Caco-2 (cell line): Measurements from ENCODE around the gene SHISAL2A. TPM values are rescaled to one million over a fixed set of nuclear protein-coding genes. Genes with fewer than 3 reads are reported as not detected.

Source experiments
- BruUV-seq: library from RNA; stranded (reverse); fragments of 400-500 nt; replicated peaks from 2 replicates; lab custom pipeline; 2021; lab: Mats Ljungman, UMichigan
- CTCF ChIA-PET: fragments of 300-600 bp; sonication (Branson Sonifier 250); formaldehyde crosslinking; loops from one replicate; lab custom pipeline; 2022; ENCODE audit warnings: antibody characterized with exemption; lab: Charles Lee
- POLR2A ChIA-PET: fragments of 300-600 bp; sonication (Branson Sonifier 250); formaldehyde crosslinking; loops from one replicate; lab custom pipeline; 2022; ENCODE audit warnings: antibody characterized with exemption; lab: Charles Lee
- DNase-seq, 2 experiments: peaks; one replicate each; pipeline versions ENCODE4 v3.0.0 to v3.0.0-alpha.2; 2020 to 2022
- H3K27me3 ChIP-seq: replicated peaks from 2 replicates; pipeline ENCODE4 v1.6.0; 2011; ENCODE audit warnings: low read length; ENCODE audit not compliant: control insufficient read depth, insufficient read depth
- H3K36me3 ChIP-seq: 2 replicates; pipeline ENCODE4 v1.5.1; 2011; ENCODE audit warnings: low read length; ENCODE audit not compliant: control insufficient read depth, insufficient read depth
- H3K4me1 ChIP-seq: fragments of 250-450 bp; sonication (Bioruptor Pico); 2 replicates; pipeline ENCODE4 v1.5.1; 2020; ENCODE audit warnings: mild to moderate bottlenecking
- H3K4me3 ChIP-seq: 2 replicates; pipeline ENCODE4 v1.5.1; 2011; ENCODE audit warnings: low read depth, mild to moderate bottlenecking, control low read depth, low read length
- H3K9me3 ChIP-seq: fragments of 250-450 bp; sonication (Bioruptor Pico); 2 replicates; pipeline ENCODE4 v1.5.1; 2020; ENCODE audit warnings: mild to moderate bottlenecking, moderate library complexity
- H3K27ac Mint-ChIP-seq: one replicate; pipeline ENCODE4 v1.8.0; 2022; ENCODE audit warnings: mixed read lengths; ENCODE audit not compliant: unreplicated experiment
- H3K27me3 Mint-ChIP-seq: one replicate; pipeline ENCODE4 v1.8.0; 2022; ENCODE audit warnings: mixed read lengths; ENCODE audit not compliant: insufficient read depth, unreplicated experiment
- H3K36me3 Mint-ChIP-seq: one replicate; pipeline ENCODE4 v1.8.0; 2022; ENCODE audit warnings: mild to moderate bottlenecking, mixed read lengths; ENCODE audit not compliant: insufficient read depth, unreplicated experiment
- H3K4me1 Mint-ChIP-seq: one replicate; pipeline ENCODE4 v1.8.0; 2022; ENCODE audit warnings: low read depth, mixed read lengths; ENCODE audit not compliant: unreplicated experiment
- H3K4me3 Mint-ChIP-seq: one replicate; pipeline ENCODE4 v1.8.0; 2022; ENCODE audit warnings: mild to moderate bottlenecking, moderate library complexity, mixed read lengths; ENCODE audit not compliant: unreplicated experiment
- H3K9me3 Mint-ChIP-seq: one replicate; pipeline ENCODE4 v1.8.0; 2022; ENCODE audit warnings: mixed read lengths; ENCODE audit not compliant: unreplicated experiment
- intact Hi-C: fragments of 100-400 bp; cut with micrococcal nuclease; formaldehyde crosslinking; loops from one replicate; pipeline ENCODE4 v1.10.0; 2022; ENCODE audit not compliant: unreplicated experiment
- total RNA-seq: library from RNA; stranded (reverse); gene quantifications from 2 replicates; pipeline ENCODE4 v1.2.3, GENCODE V29; 2022
- TF ChIP-seq, protein P1 (sequence below), 2 experiments: fragments of 200-600 bp in 1 of 2; IDR thresholded peaks; 1 replicate in 1 of 2; 2 replicates in 1 of 2; pipeline versions ENCODE4 v1.5.1 to v1.8.0; 2011 to 2022; ENCODE audit warnings: antibody characterized with exemption in 1 of 2, control low read depth in 1 of 2, inconsistent platforms in 1 of 2, low read depth in 1 of 2, low read length in 1 of 2, mild to moderate bottlenecking in 1 of 2, moderate library complexity in 1 of 2; ENCODE audit not compliant: insufficient read depth in 1 of 2, severe bottlenecking in 1 of 2, unreplicated experiment in 1 of 2

SHISAL2A gene
- total RNA-seq, 1 experiment from 2014 or later, result 3.7 TPM

DNA sequence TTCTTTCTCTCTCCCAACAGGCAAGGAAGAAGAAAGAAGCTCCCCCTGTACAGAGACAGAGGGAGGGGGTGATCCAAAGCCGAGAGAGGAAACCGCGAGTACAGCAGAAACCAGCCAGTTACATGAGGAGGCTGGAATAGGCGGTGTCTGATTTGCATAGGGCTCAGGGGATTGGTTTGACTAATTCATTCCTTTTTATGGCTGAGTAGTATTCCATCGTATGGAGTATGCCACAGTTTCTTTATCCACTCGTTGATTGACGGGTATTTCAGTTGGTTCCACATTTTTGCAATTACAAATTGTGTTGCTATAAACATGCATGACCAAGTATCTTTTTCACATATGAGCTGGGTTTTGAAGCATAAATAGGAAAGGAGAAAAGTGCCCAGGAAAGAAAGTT lies 34.2 kb upstream of the SHISAL2A start:
- Mint-ChIP-seq H3K27me3 (no peaks in the 10 kb centered on the region), H3K4me3 (no peak overlapping the region), H3K4me1 (peaks cover 7% of the 10 kb centered on the region), H3K9me3 (no peaks in the 10 kb centered on the region), H3K27ac (no peak overlapping the region), H3K36me3 (peaks cover 11% of the 10 kb centered on the region)
- no peaks in the 10 kb centered on the region; the same call in 1 of the 2 replicates for H3K27me3 ChIP-seq
- TF ChIP-seq, protein P1, sequence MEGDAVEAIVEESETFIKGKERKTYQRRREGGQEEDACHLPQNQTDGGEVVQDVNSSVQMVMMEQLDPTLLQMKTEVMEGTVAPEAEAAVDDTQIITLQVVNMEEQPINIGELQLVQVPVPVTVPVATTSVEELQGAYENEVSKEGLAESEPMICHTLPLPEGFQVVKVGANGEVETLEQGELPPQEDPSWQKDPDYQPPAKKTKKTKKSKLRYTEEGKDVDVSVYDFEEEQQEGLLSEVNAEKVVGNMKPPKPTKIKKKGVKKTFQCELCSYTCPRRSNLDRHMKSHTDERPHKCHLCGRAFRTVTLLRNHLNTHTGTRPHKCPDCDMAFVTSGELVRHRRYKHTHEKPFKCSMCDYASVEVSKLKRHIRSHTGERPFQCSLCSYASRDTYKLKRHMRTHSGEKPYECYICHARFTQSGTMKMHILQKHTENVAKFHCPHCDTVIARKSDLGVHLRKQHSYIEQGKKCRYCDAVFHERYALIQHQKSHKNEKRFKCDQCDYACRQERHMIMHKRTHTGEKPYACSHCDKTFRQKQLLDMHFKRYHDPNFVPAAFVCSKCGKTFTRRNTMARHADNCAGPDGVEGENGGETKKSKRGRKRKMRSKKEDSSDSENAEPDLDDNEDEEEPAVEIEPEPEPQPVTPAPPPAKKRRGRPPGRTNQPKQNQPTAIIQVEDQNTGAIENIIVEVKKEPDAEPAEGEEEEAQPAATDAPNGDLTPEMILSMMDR (IDR thresholded peaks at IDR 0.05; ENCODE audit: insufficient read depth in 1 of 2, low read depth in 1 of 2, low read length in 1 of 2, severe bottlenecking in 1 of 2, unreplicated experiment in 1 of 2), result no peak
- CTCF ChIA-PET, result interaction anchor here (0.7 kb wide), 1 partner anchor 31 kb away, joined by 3 read pairs; no protein-coding TSS in a partner anchor
- POLR2A ChIA-PET, result no interaction called here
- BruUV-seq, result no TSS peak
- DNase-seq, result no peak
- no peaks in the 10 kb centered on the region; the same call in 1 of the 2 replicates for H3K4me1 ChIP-seq
- intact Hi-C loops, result no loop called here
- no peaks in the 10 kb centered on the region for H3K9me3 ChIP-seq
- H3K36me3 ChIP-seq, result no peaks in the 10 kb centered on the region
- no peak overlapping the region for H3K4me3 ChIP-seq

DNA sequence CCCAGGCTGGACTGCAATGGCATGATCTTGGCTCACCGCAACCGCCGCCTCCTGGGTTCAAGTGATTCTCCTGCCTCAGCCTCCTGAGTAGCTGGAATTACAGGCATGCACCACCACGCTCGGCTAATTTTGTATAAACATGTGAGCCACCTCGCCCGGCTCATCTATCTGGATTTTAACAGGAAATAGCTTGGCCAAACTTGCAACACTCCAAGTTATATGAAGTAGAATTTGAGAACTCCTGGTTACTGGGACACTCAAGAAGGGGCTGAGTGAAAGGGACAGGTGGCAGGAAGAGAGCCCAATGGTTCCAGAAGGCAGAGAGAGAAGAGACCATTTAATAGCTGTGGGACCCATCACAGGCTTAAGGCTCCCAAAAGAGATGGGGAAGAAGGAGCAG lies 33.7 kb upstream of the SHISAL2A start:
- ChIA-PET CTCF (interaction anchor here (0.7 kb wide), 1 partner anchor 32 kb away, joined by 3 read pairs; no protein-coding TSS in a partner anchor), POLR2A (no interaction called here)
- Mint-ChIP-seq H3K4me1 (peaks cover 7% of the 10 kb centered on the region), H3K27ac (no peak overlapping the region), H3K27me3 (no peaks in the 10 kb centered on the region), H3K36me3 (peaks cover 11% of the 10 kb centered on the region), H3K9me3 (no peaks in the 10 kb centered on the region), H3K4me3 (no peak overlapping the region)
- no peaks in the 10 kb centered on the region; the same call in 1 of the 2 replicates for H3K27me3 ChIP-seq
- no TSS peak for BruUV-seq
- TF ChIP-seq, protein P1 (IDR thresholded peaks at IDR 0.05; ENCODE audit: insufficient read depth in 1 of 2, low read depth in 1 of 2, low read length in 1 of 2, severe bottlenecking in 1 of 2, unreplicated experiment in 1 of 2), result no peak
- intact Hi-C loops, result no loop called here
- no peaks in the 10 kb centered on the region for H3K9me3 ChIP-seq
- no peaks in the 10 kb centered on the region for H3K36me3 ChIP-seq
- DNase-seq, result no peak
- H3K4me3 ChIP-seq, result no peak overlapping the region
- no peaks in the 10 kb centered on the region; the same call in 1 of the 2 replicates for H3K4me1 ChIP-seq

DNA sequence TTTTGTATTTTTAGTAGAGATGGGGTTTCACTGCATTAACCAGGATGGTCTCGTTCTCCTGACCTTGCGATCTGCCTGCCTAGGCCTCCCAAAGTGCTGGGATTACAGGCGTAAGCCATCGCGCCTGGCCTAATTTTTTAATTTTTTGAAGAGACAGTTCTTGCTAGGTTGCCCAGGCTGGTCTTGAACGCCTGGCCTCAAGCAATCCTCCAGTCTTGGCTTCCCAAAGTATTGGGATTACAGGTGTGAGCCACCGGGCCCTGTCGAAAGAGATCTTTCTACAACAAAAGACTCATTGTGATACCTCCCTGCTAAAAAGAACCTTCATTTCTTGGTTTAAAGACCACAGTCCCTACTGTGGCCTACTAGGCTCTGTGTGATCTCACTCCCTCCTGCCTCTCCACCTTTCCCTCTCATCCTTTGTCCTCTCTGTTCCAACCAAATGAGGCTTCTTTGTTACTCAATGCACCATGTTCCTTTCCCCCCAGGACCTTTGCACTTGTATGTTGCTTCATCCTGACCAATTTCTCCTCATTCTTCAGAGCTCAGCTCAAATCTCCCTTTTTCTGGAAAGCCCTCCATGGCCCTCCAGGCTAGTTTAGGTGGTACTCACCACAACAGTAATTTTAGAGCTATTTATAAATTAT lies 32.3 kb upstream of the SHISAL2A start:
- no peak for DNase-seq
- intact Hi-C loops, result no loop called here
- peaks cover 7% of the 10 kb centered on the region for H3K4me1 Mint-ChIP-seq
- CTCF ChIA-PET, result no interaction called here
- H3K36me3 Mint-ChIP-seq, result peaks cover 11% of the 10 kb centered on the region
- H3K4me3 ChIP-seq, result no peak overlapping the region
- BruUV-seq, result no TSS peak
- H3K27ac Mint-ChIP-seq, result no peak overlapping the region
- POLR2A ChIA-PET, result no interaction called here
- H3K4me1 ChIP-seq, result no peaks in the 10 kb centered on the region; the same call in 1 of the 2 replicates
- H3K36me3 ChIP-seq, result no peaks in the 10 kb centered on the region
- H3K9me3 ChIP-seq, result no peaks in the 10 kb centered on the region
- no peaks in the 10 kb centered on the region for H3K27me3 Mint-ChIP-seq
- H3K27me3 ChIP-seq, result no peaks in the 10 kb centered on the region; the same call in 1 of the 2 replicates
- H3K4me3 Mint-ChIP-seq, result no peak overlapping the region
- TF ChIP-seq, protein P1 (IDR thresholded peaks at IDR 0.05; ENCODE audit: insufficient read depth in 1 of 2, low read depth in 1 of 2, low read length in 1 of 2, severe bottlenecking in 1 of 2, unreplicated experiment in 1 of 2), result no peak
- no peaks in the 10 kb centered on the region for H3K9me3 Mint-ChIP-seq
